Caco-2 (cell line): Measurements from ENCODE around the gene LMBR1. TPM values are rescaled to one million over a fixed set of nuclear protein-coding genes. Genes with fewer than 3 reads are reported as not detected.
"Not testable (repeated sequence)": the region's sequence is repeated elsewhere in the genome, so short reads cannot be mapped to it uniquely, and the experiment has no call there.

ENCODE experiments used
- BruUV-seq: library from RNA; stranded (reverse); fragments of 400-500 nt; replicated peaks from 2 replicates; lab custom pipeline; 2021; lab: Mats Ljungman, UMichigan
- CTCF ChIA-PET: fragments of 300-600 bp; sonication (Branson Sonifier 250); formaldehyde crosslinking; loops from one replicate; lab custom pipeline; 2022; ENCODE audit warnings: antibody characterized with exemption; lab: Charles Lee
- POLR2A ChIA-PET: fragments of 300-600 bp; sonication (Branson Sonifier 250); formaldehyde crosslinking; loops from one replicate; lab custom pipeline; 2022; ENCODE audit warnings: antibody characterized with exemption; lab: Charles Lee
- DNase-seq, 2 experiments: peaks; one replicate each; pipeline versions ENCODE4 v3.0.0 to v3.0.0-alpha.2; 2020 to 2022
- H3K27me3 ChIP-seq: replicated peaks from 2 replicates; pipeline ENCODE4 v1.6.0; 2011; ENCODE audit warnings: low read length; ENCODE audit not compliant: control insufficient read depth, insufficient read depth
- H3K36me3 ChIP-seq: 2 replicates; pipeline ENCODE4 v1.5.1; 2011; ENCODE audit warnings: low read length; ENCODE audit not compliant: control insufficient read depth, insufficient read depth
- H3K4me1 ChIP-seq: fragments of 250-450 bp; sonication (Bioruptor Pico); 2 replicates; pipeline ENCODE4 v1.5.1; 2020; ENCODE audit warnings: mild to moderate bottlenecking
- H3K4me3 ChIP-seq: 2 replicates; pipeline ENCODE4 v1.5.1; 2011; ENCODE audit warnings: low read depth, mild to moderate bottlenecking, control low read depth, low read length
- H3K9me3 ChIP-seq: fragments of 250-450 bp; sonication (Bioruptor Pico); 2 replicates; pipeline ENCODE4 v1.5.1; 2020; ENCODE audit warnings: mild to moderate bottlenecking, moderate library complexity
- H3K27ac Mint-ChIP-seq: one replicate; pipeline ENCODE4 v1.8.0; 2022; ENCODE audit warnings: mixed read lengths; ENCODE audit not compliant: unreplicated experiment
- H3K27me3 Mint-ChIP-seq: one replicate; pipeline ENCODE4 v1.8.0; 2022; ENCODE audit warnings: mixed read lengths; ENCODE audit not compliant: insufficient read depth, unreplicated experiment
- H3K36me3 Mint-ChIP-seq: one replicate; pipeline ENCODE4 v1.8.0; 2022; ENCODE audit warnings: mild to moderate bottlenecking, mixed read lengths; ENCODE audit not compliant: insufficient read depth, unreplicated experiment
- H3K4me1 Mint-ChIP-seq: one replicate; pipeline ENCODE4 v1.8.0; 2022; ENCODE audit warnings: low read depth, mixed read lengths; ENCODE audit not compliant: unreplicated experiment
- H3K4me3 Mint-ChIP-seq: one replicate; pipeline ENCODE4 v1.8.0; 2022; ENCODE audit warnings: mild to moderate bottlenecking, moderate library complexity, mixed read lengths; ENCODE audit not compliant: unreplicated experiment
- H3K9me3 Mint-ChIP-seq: one replicate; pipeline ENCODE4 v1.8.0; 2022; ENCODE audit warnings: mixed read lengths; ENCODE audit not compliant: unreplicated experiment
- intact Hi-C: fragments of 100-400 bp; cut with micrococcal nuclease; formaldehyde crosslinking; loops from one replicate; pipeline ENCODE4 v1.10.0; 2022; ENCODE audit not compliant: unreplicated experiment
- total RNA-seq: library from RNA; stranded (reverse); gene quantifications from 2 replicates; pipeline ENCODE4 v1.2.3, GENCODE V29; 2022
- TF ChIP-seq, protein P1 (sequence below), 2 experiments: fragments of 200-600 bp in 1 of 2; IDR thresholded peaks; 1 replicate in 1 of 2; 2 replicates in 1 of 2; pipeline versions ENCODE4 v1.5.1 to v1.8.0; 2011 to 2022; ENCODE audit warnings: antibody characterized with exemption in 1 of 2, control low read depth in 1 of 2, inconsistent platforms in 1 of 2, low read depth in 1 of 2, low read length in 1 of 2, mild to moderate bottlenecking in 1 of 2, moderate library complexity in 1 of 2; ENCODE audit not compliant: insufficient read depth in 1 of 2, severe bottlenecking in 1 of 2, unreplicated experiment in 1 of 2

LMBR1 gene
- total RNA-seq, 1 experiment from 2014 or later: 77.9 TPM

DNA sequence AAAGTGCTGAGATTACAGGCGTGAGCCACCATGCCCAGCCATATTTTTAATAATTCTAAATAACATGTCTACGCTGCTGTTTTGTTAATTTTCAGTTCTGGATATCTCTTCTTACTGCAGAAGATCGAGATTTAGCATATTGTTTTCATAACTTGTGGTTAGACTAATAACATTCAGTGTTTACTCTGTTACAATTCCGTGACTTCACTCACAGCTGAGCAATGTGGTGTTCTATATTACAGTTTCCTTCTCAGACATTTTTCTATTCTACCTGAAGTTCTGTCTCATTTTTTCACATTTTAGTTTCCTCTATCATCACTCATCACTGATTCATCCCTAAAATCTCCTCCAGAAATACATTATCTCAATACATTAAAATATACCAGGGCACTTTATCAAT is 241.5 kb downstream of the LMBR1 start:
- no TSS peak for BruUV-seq
- Histone ChIP-seq H3K4me1 (peaks cover 24% of the 10 kb centered on the region), H3K36me3 (no peaks in the 10 kb centered on the region), H3K27me3 (no peaks in the 10 kb centered on the region), H3K4me3 (no peak overlapping the region), H3K9me3 (no peaks in the 10 kb centered on the region)
- intact Hi-C loops: no loop called here
- POLR2A ChIA-PET: no interaction called here
- H3K36me3 Mint-ChIP-seq: peaks cover 70% of the 10 kb centered on the region
- no peak overlapping the region for H3K4me3 Mint-ChIP-seq
- no peak overlapping the region for H3K27ac Mint-ChIP-seq
- no peak for DNase-seq
- TF ChIP-seq, protein P1, sequence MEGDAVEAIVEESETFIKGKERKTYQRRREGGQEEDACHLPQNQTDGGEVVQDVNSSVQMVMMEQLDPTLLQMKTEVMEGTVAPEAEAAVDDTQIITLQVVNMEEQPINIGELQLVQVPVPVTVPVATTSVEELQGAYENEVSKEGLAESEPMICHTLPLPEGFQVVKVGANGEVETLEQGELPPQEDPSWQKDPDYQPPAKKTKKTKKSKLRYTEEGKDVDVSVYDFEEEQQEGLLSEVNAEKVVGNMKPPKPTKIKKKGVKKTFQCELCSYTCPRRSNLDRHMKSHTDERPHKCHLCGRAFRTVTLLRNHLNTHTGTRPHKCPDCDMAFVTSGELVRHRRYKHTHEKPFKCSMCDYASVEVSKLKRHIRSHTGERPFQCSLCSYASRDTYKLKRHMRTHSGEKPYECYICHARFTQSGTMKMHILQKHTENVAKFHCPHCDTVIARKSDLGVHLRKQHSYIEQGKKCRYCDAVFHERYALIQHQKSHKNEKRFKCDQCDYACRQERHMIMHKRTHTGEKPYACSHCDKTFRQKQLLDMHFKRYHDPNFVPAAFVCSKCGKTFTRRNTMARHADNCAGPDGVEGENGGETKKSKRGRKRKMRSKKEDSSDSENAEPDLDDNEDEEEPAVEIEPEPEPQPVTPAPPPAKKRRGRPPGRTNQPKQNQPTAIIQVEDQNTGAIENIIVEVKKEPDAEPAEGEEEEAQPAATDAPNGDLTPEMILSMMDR (IDR thresholded peaks at IDR 0.05; ENCODE audit: insufficient read depth in 1 of 2, low read depth in 1 of 2, low read length in 1 of 2, severe bottlenecking in 1 of 2, unreplicated experiment in 1 of 2): no peak
- H3K9me3 Mint-ChIP-seq: no peaks in the 10 kb centered on the region
- H3K4me1 Mint-ChIP-seq: peaks cover 42% of the 10 kb centered on the region
- CTCF ChIA-PET: interaction anchor here (1.4 kb wide), 1 partner anchor 113 kb away, joined by 4 read pairs; no protein-coding TSS in a partner anchor
- H3K27me3 Mint-ChIP-seq: no peaks in the 10 kb centered on the region

DNA sequence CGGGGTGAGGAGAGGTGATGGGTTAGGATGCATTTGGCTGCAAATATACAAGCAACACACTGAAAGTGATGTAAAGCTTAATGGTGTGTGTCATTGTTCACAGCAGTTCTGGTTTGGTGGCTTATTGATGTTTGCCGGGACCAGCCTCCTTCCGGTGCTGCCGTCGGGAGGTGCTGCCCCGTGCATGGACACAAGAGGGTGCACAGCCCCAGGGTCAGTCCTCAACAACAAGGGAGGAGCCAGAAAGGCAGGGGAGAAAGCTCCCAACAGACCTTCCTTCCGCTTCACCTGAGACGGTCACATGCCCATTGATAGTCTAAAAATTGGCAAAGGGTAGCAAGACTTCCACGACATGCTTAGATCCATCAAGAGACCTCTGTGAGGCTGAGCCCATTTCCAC is 242.9 kb downstream of the LMBR1 start:
- no peaks in the 10 kb centered on the region for H3K27me3 ChIP-seq
- no peaks in the 10 kb centered on the region; the same call in 1 of the 2 replicates for H3K36me3 ChIP-seq
- no peak overlapping the region for H3K4me3 ChIP-seq
- Mint-ChIP-seq H3K27ac (peak overlapping the region; percentile 12), H3K4me1 (peaks cover 47% of the 10 kb centered on the region), H3K27me3 (no peaks in the 10 kb centered on the region), H3K9me3 (no peaks in the 10 kb centered on the region), H3K36me3 (peaks cover 75% of the 10 kb centered on the region), H3K4me3 (no peak overlapping the region)
- no TSS peak for BruUV-seq
- ChIA-PET POLR2A (interaction anchor here (0.7 to 1.3 kb wide), 3 partner anchors 9 to 22 kb away, joined by 3 to 5 read pairs (median 4); partner anchors contain the start of gene RNF32), CTCF (interaction anchor here (0.7 to 1.5 kb wide), 11 partner anchors 9 to 119 kb away, joined by 3 to 11 read pairs (median 4); partner anchors contain the start of gene RNF32)
- H3K9me3 ChIP-seq: no peaks in the 10 kb centered on the region
- TF ChIP-seq, protein P1 (IDR thresholded peaks at IDR 0.05; ENCODE audit: insufficient read depth in 1 of 2, low read depth in 1 of 2, low read length in 1 of 2, severe bottlenecking in 1 of 2, unreplicated experiment in 1 of 2): peak; percentile 72 to 83
- intact Hi-C loops: loop anchor here (1.0 kb wide), 4 partner anchors 16 to 167 kb away; no protein-coding TSS in a partner anchor
- peak; percentile 82 to 87 for DNase-seq
- H3K4me1 ChIP-seq: peaks cover 15% of the 10 kb centered on the region

DNA sequence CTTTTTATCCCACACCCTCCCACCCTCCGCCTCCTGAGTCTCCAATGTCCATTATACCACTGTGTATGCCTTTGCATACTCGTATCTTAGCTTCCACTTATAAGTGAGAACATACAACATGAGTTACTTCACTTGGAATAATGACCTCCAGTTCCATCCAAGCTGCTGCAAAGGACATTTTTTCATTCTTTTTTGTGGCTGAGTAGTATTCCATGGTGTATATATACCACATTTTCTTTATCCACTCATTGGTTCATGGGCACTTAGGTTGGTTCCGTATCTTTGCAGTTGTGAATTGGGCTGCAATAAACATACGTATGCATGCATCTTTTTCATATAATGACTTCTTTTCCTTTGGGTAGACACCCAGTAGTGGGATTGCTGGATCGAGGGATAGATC is 245.7 kb downstream of the LMBR1 start:
- H3K9me3 Mint-ChIP-seq, H3K9me3 ChIP-seq, H3K27ac Mint-ChIP-seq, CTCF ChIA-PET, H3K4me3 Mint-ChIP-seq, BruUV-seq, H3K27me3 Mint-ChIP-seq, H3K36me3 ChIP-seq, H3K4me3 ChIP-seq, intact Hi-C loops, H3K27me3 ChIP-seq, DNase-seq: not testable (repeated sequence)
- Mint-ChIP-seq H3K36me3 (peaks cover 59% of the 10 kb centered on the region), H3K4me1 (peaks cover 46% of the 10 kb centered on the region)
- POLR2A ChIA-PET: interaction anchor here (1.0 kb wide), 1 partner anchor 13 kb away, joined by 4 read pairs; no protein-coding TSS in a partner anchor
- peaks cover 15% of the 10 kb centered on the region for H3K4me1 ChIP-seq
